K562 (cell line): ENCODE data around the gene SLC13A4.

Source experiments
- MNT ChIP-seq, 2 experiments: fragments of 450-650 bp; conservative IDR thresholded peaks; 2 replicates each; pipeline ENCODE4 v1.6.1; 2017; ENCODE audit warnings: mild to moderate bottlenecking in 2 of 2, moderate library complexity in 2 of 2
- MXI1 ChIP-seq: IDR thresholded peaks from 2 replicates; pipeline ENCODE4 v1.6.1; 2011; ENCODE audit warnings: low read depth, mild to moderate bottlenecking, improper control_type of control experiment, low read length
- POLR2A ChIP-seq: fragments of 450-650 bp; conservative IDR thresholded peaks from 2 replicates; pipeline ENCODE4 v1.6.1; 2016
- POLR2AphosphoS5 ChIP-seq: IDR thresholded peaks from 2 replicates; pipeline ENCODE4 v1.6.1; 2011; ENCODE audit warnings: mild to moderate bottlenecking, low read depth, low read length, moderate library complexity; ENCODE audit not compliant: control insufficient read depth, insufficient read depth
- TBP ChIP-seq: optimal IDR thresholded peaks from 2 replicates; pipeline ENCODE3; 2011; ENCODE audit warnings: low read depth, low read length, improper control_type of control experiment
- TEAD4 ChIP-seq, 2 experiments: sonication (generic) in 1 of 2; formaldehyde crosslinking in 1 of 2; IDR thresholded peaks; 2 replicates each; pipeline versions ENCODE4 v1.6.1 to v1.8.0; 2012 to 2022; ENCODE audit warnings: borderline replicate concordance in 1 of 2, inconsistent platforms in 1 of 2, low read length in 1 of 2, mild to moderate bottlenecking in 1 of 2, missing genetic modification reagents in 1 of 2

GRCh38 chr7:135775230-135775629 lies 47.2 kb upstream of the SLC13A4 start:
- no peak for TF ChIP-seq TBP
- TF ChIP-seq POLR2A: no peak
- no peak for TF ChIP-seq TEAD4 (IDR thresholded peaks at IDR 0.05; ENCODE audit: low read length)
- TF ChIP-seq TEAD4 (CRISPR knock-in tag; IDR thresholded peaks at IDR 0.05; ENCODE audit: borderline replicate concordance): no peak
- no peak for TF ChIP-seq POLR2AphosphoS5
- no peak for TF ChIP-seq MXI1
- no peak for TF ChIP-seq MNT (conservative IDR thresholded peaks at IDR 0.05)
